HCT116 (cell line): Measurements from ENCODE around the gene THAP3. TPM values are rescaled to one million over a fixed set of nuclear protein-coding genes. Genes with fewer than 3 reads are reported as not detected.

Experiments
- ATAC-seq: fragments of 200-7000 bp; cut with Tn5 transposase; 2 replicates; pipeline ENCODE4 v1.9.1; 2020; ENCODE audit warnings: mild to moderate bottlenecking, moderate library complexity
- BruUV-seq: library from RNA; stranded (reverse); fragments of 400-500 nt; replicated peaks from 2 replicates; lab custom pipeline; 2021; lab: Mats Ljungman, UMichigan
- CTCF ChIA-PET: fragments of 300-600 bp; sonication (Branson Sonifier 250); formaldehyde crosslinking; loops from one replicate; lab custom pipeline; 2021; ENCODE audit warnings: antibody characterized with exemption; lab: Charles Lee
- POLR2A ChIA-PET: fragments of 300-600, 350-600 bp; sonication (Branson Sonifier 250); formaldehyde crosslinking; loops from one replicate; lab custom pipeline; 2021; ENCODE audit warnings: antibody characterized with exemption; lab: Charles Lee
- RAD21 ChIA-PET, 2 experiments: fragments of 300-600 bp; sonication (Branson Sonifier 250); formaldehyde crosslinking; loops; one replicate each; lab custom pipeline; 2023; ENCODE audit warnings: low total read pairs in 2 of 2; ENCODE audit not compliant: uncharacterized antibody in 2 of 2, unreplicated experiment in 2 of 2, low non-redundant PET in 1 of 2; lab: Charles Lee
- DNase-seq: peaks from one replicate; pipeline ENCODE4 v3.0.0-alpha.2; 2010; ENCODE audit warnings: low read depth, low spot score
- H2AFZ ChIP-seq: fragments of 200-600 bp; shearing (Covaris generic), sonication (generic); 2 replicates; pipeline ENCODE4 v1.6.1; 2017; ENCODE audit warnings: low read depth, mixed run types, mixed read lengths, antibody characterized with exemption, low read length; ENCODE audit not compliant: poor library complexity, severe bottlenecking
- H3K27ac ChIP-seq: 2 replicates; pipeline ENCODE4 v1.5.1; 2012; ENCODE audit warnings: low read depth, low read length
- H3K27me3 ChIP-seq: fragments of 200-600 bp; sonication (generic); 2 replicates; pipeline ENCODE4 v1.6.1; 2016; ENCODE audit warnings: mixed run types, low read length, mixed read lengths; ENCODE audit not compliant: insufficient read depth
- H3K36me3 ChIP-seq, 2 experiments: fragments of 200-500 bp in 1 of 2; fragments of 200-600 bp in 1 of 2; sonication (Bioruptor generic) in 1 of 2; sonication (generic) in 1 of 2; 2 replicates each; pipeline versions ENCODE4 v1.5.1 to v1.6.1; 2014 to 2016; ENCODE audit warnings: low read length in 2 of 2, inconsistent platforms in 1 of 2, mixed read lengths in 1 of 2, mixed run types in 1 of 2; ENCODE audit not compliant: insufficient read depth in 2 of 2, control insufficient read depth in 1 of 2
- H3K4me1 ChIP-seq, 2 experiments: fragments of 200-600 bp in 1 of 2; sonication (generic) in 1 of 2; 2 replicates each; pipeline versions ENCODE4 v1.5.1 to v1.6.1; 2012 to 2017; ENCODE audit warnings: low read length in 2 of 2, inconsistent platforms in 1 of 2, mild to moderate bottlenecking in 1 of 2, mixed read lengths in 1 of 2, mixed run types in 1 of 2, moderate library complexity in 1 of 2; ENCODE audit not compliant: insufficient read depth in 2 of 2, control insufficient read depth in 1 of 2
- H3K4me2 ChIP-seq: fragments of 200-600 bp; sonication (generic); 2 replicates; pipeline ENCODE4 v1.6.1; 2017; ENCODE audit warnings: mixed run types, low read length, mixed read lengths
- H3K4me3 ChIP-seq, 2 experiments: fragments of 200-600 bp in 1 of 2; sonication (generic) in 1 of 2; replicated peaks in 1 of 2; 2 replicates each; pipeline ENCODE4 v1.5.1; 2011 to 2016; ENCODE audit warnings: low read length in 2 of 2, control low read depth in 1 of 2, low read depth in 1 of 2, mild to moderate bottlenecking in 1 of 2, mixed read lengths in 1 of 2, mixed run types in 1 of 2
- H3K79me2 ChIP-seq: fragments of 200-600 bp; sonication (generic); 2 replicates; pipeline ENCODE4 v1.6.1; 2017; ENCODE audit warnings: mild to moderate bottlenecking, mixed run types, low read length, moderate library complexity, mixed read lengths; ENCODE audit not compliant: insufficient read depth
- H3K9ac ChIP-seq: fragments of 200-600 bp; sonication (generic); 2 replicates; pipeline ENCODE4 v1.6.1; 2016; ENCODE audit warnings: low read length, mixed read lengths
- H3K9me2 ChIP-seq: fragments of 200-600 bp; sonication (generic), shearing (Covaris generic); 2 replicates; pipeline ENCODE4 v1.6.1; 2017; ENCODE audit warnings: mixed run types, mild to moderate bottlenecking, moderate library complexity; ENCODE audit not compliant: insufficient read depth
- H3K9me3 ChIP-seq, 2 experiments: fragments of 200-500 bp in 1 of 2; fragments of 200-600 bp in 1 of 2; sonication (Bioruptor generic) in 1 of 2; sonication (generic) in 1 of 2; 2 replicates each; pipeline ENCODE4 v1.6.1; 2014 to 2017; ENCODE audit warnings: low read length in 2 of 2, mixed read lengths in 2 of 2, inconsistent platforms in 1 of 2, low read depth in 1 of 2, mild to moderate bottlenecking in 1 of 2, mixed run types in 1 of 2, moderate library complexity in 1 of 2; ENCODE audit not compliant: control insufficient read depth in 1 of 2, insufficient read depth in 1 of 2
- H4K20me1 ChIP-seq: fragments of 200-600 bp; sonication (generic), shearing (Covaris generic); 2 replicates; pipeline ENCODE4 v1.6.1; 2017; ENCODE audit warnings: mixed run types, mild to moderate bottlenecking, moderate library complexity; ENCODE audit not compliant: insufficient read depth
- CBX3 ChIP-seq: IDR thresholded peaks from 2 replicates; pipeline ENCODE4 v1.6.1; 2012; ENCODE audit warnings: low read depth
- CEBPB ChIP-seq: IDR thresholded peaks from 2 replicates; pipeline ENCODE4 v1.6.1; 2012; ENCODE audit warnings: low read depth
- EGR1 ChIP-seq: IDR thresholded peaks from 2 replicates; pipeline ENCODE4 v1.6.1; 2012; ENCODE audit warnings: low read depth
- ELF1 ChIP-seq: IDR thresholded peaks from 2 replicates; pipeline ENCODE4 v1.6.1; 2012; ENCODE audit warnings: low read depth, borderline replicate concordance
- FOSL1 ChIP-seq: IDR thresholded peaks from 2 replicates; pipeline ENCODE4 v1.6.1; 2012; ENCODE audit warnings: low read depth
- JUND ChIP-seq: IDR thresholded peaks from 2 replicates; pipeline ENCODE4 v1.6.1; 2012
- RAD21 ChIP-seq: IDR thresholded peaks from 2 replicates; pipeline ENCODE4 v1.6.1; 2012; ENCODE audit warnings: low read depth, mild to moderate bottlenecking
- SIN3A ChIP-seq: IDR thresholded peaks from 2 replicates; pipeline ENCODE4 v1.6.1; 2012; ENCODE audit warnings: low read depth
- SP1 ChIP-seq: IDR thresholded peaks from 2 replicates; pipeline ENCODE4 v1.6.1; 2012; ENCODE audit warnings: low read depth
- TCF7L2 ChIP-seq: IDR thresholded peaks from 2 replicates; pipeline ENCODE4 v1.7.0; 2011; ENCODE audit warnings: borderline replicate concordance, inconsistent platforms; ENCODE audit not compliant: insufficient read depth, insufficient read length; ENCODE audit errors: extremely low read depth
- YY1 ChIP-seq: IDR thresholded peaks from 2 replicates; pipeline ENCODE4 v1.6.1; 2011; ENCODE audit warnings: low read length, low read depth, moderate library complexity, mild to moderate bottlenecking; ENCODE audit not compliant: insufficient replicate concordance; ENCODE audit errors: extremely low read depth
- intact Hi-C: fragments of 100-400 bp; cut with micrococcal nuclease; formaldehyde crosslinking; loops from 2 replicates; pipeline ENCODE4 v1.10.0; 2022
- total RNA-seq: library from RNA; stranded (reverse); gene quantifications from one replicate; pipeline ENCODE4 v1.2.1, GENCODE V29; 2021; ENCODE audit not compliant: unreplicated experiment
- TF ChIP-seq, protein P1 (sequence below): IDR thresholded peaks from 2 replicates; pipeline ENCODE4 v1.6.1; 2012
- TF ChIP-seq, protein P2 (sequence below): IDR thresholded peaks from 2 replicates; pipeline ENCODE4 v1.6.1; 2011; ENCODE audit warnings: mild to moderate bottlenecking, low read length, moderate library complexity; ENCODE audit not compliant: insufficient replicate concordance; ENCODE audit errors: extremely low read depth

Gene THAP3
- total RNA-seq, 1 experiment from 2014 or later, result 23.1 TPM

GRCh38 chr1:6614929-6615785 is 9.5 kb upstream of the THAP3 start:
- CTCF ChIA-PET, result no interaction called here
- Histone ChIP-seq H3K9ac (peak overlapping the region; percentile 93), H3K9me3 (no peaks in the 10 kb centered on the region), H3K4me1 (peaks cover 6 to 36% of the 10 kb centered on the region in 2 experiments)
- TF ChIP-seq EGR1 (0 out of 2 replicates have a peak, but pooled peaks have one; percentile 13), RAD21 (no peak), SIN3A (no peak)
- TF ChIP-seq, all 23 proteins: peak for 1
- no peak for DNase-seq
- Histone ChIP-seq H3K79me2 (peaks cover 60% of the 10 kb centered on the region), H3K27ac (peak overlapping the region; percentile 59; the same call in 1 of the 2 replicates), H3K36me3 (peaks cover 13 to 23% of the 10 kb centered on the region in 2 experiments), H3K9me2 (no peaks in the 10 kb centered on the region), H2AFZ (no peak overlapping the region), H4K20me1 (no peaks in the 10 kb centered on the region; the same call in 1 of the 2 replicates), H3K4me3 (peak overlapping the region; percentile 62 to 83), H3K4me2 (peak overlapping the region; percentile 80), H3K27me3 (no peaks in the 10 kb centered on the region)
- intact Hi-C loops, result no loop called here
- ChIA-PET POLR2A (no interaction called here), RAD21 (interaction anchor here in 1 of 2 experiments (0.7 kb wide), 1 partner anchor 14 kb away, joined by 7 read pairs; no protein-coding TSS in a partner anchor)
- ATAC-seq, result no peak
- no TSS peak for BruUV-seq

GRCh38 chr1:6619045-6619444 is 5.6 kb upstream of the THAP3 start:
- ATAC-seq, result no peak
- intact Hi-C loops, result no loop called here
- RAD21 ChIA-PET, result no interaction called here
- no peaks in the 10 kb centered on the region for H3K9me3 ChIP-seq
- no peak overlapping the region for H2AFZ ChIP-seq
- POLR2A ChIA-PET, result no interaction called here
- peaks cover 6 to 22% of the 10 kb centered on the region in 2 experiments for H3K4me1 ChIP-seq
- H3K9ac ChIP-seq, result no peak overlapping the region
- H3K79me2 ChIP-seq, result peaks cover 88% of the 10 kb centered on the region
- CTCF ChIA-PET, result no interaction called here
- no peaks in the 10 kb centered on the region for H3K9me2 ChIP-seq
- no peaks in the 10 kb centered on the region for H3K27me3 ChIP-seq
- no peaks in the 10 kb centered on the region; the same call in 1 of the 2 replicates for H4K20me1 ChIP-seq
- peaks cover 27 to 42% of the 10 kb centered on the region in 2 experiments for H3K36me3 ChIP-seq
- H3K4me2 ChIP-seq, result no peak overlapping the region
- H3K27ac ChIP-seq, result no peak overlapping the region
- DNase-seq, result no peak
- no TSS peak for BruUV-seq
- H3K4me3 ChIP-seq, result no peak overlapping the region
- no peak for TF ChIP-seq CBX3
- TF ChIP-seq, protein P1, sequence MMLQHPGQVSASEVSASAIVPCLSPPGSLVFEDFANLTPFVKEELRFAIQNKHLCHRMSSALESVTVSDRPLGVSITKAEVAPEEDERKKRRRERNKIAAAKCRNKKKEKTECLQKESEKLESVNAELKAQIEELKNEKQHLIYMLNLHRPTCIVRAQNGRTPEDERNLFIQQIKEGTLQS, result no peak
- TF ChIP-seq CEBPB, result no peak
- no peak for TF ChIP-seq YY1
- no peak for TF ChIP-seq SP1
- no peak for TF ChIP-seq TCF7L2
- TF ChIP-seq ELF1, result no peak
- TF ChIP-seq JUND, result no peak
- TF ChIP-seq SIN3A, result no peak
- TF ChIP-seq, protein P2, sequence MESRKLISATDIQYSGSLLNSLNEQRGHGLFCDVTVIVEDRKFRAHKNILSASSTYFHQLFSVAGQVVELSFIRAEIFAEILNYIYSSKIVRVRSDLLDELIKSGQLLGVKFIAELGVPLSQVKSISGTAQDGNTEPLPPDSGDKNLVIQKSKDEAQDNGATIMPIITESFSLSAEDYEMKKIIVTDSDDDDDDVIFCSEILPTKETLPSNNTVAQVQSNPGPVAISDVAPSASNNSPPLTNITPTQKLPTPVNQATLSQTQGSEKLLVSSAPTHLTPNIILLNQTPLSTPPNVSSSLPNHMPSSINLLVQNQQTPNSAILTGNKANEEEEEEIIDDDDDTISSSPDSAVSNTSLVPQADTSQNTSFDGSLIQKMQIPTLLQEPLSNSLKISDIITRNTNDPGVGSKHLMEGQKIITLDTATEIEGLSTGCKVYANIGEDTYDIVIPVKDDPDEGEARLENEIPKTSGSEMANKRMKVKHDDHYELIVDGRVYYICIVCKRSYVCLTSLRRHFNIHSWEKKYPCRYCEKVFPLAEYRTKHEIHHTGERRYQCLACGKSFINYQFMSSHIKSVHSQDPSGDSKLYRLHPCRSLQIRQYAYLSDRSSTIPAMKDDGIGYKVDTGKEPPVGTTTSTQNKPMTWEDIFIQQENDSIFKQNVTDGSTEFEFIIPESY, result no peak
- no peak for TF ChIP-seq FOSL1
